ENCODE measurements around the gene DNAJC15.

Gene DNAJC15

DNA sequence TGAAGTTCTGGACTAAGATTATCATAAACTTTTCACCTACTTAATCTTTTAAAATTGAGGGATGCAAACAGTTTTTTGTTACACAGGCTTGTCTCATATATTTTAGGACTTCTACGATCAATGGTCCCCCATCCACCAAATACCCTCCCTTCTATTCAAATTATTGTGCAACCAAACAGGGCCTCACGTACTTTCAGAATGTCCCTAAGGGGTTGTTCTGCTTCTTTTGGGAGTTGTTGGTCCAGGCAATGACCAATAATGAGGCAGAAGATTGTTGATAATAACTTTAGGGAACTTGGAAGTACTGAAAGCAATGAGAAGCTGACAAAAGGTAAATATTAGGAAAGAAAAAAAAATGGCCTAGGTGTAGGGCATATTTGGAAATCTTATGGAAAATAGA lies 2.9 kb downstream of the DNAJC15 start:
- H3K36me3 ChIP-seq (replicated peaks in 1 of 2; ENCODE audit: control insufficient read depth in 2 of 2, insufficient read depth in 2 of 2, low read length in 2 of 2), result no peaks in the 10 kb centered on the region
- no peaks in the 10 kb centered on the region for H3K9me3 ChIP-seq (replicated peaks in 1 of 2; ENCODE audit: control insufficient read depth in 2 of 2, insufficient read depth in 1 of 2, low read depth in 1 of 2, low read length in 2 of 2)
- H3K23ac ChIP-seq (ENCODE audit: low read depth, low read length, poor library complexity), result no peak overlapping the region
- no peak overlapping the region for H4K91ac ChIP-seq (ENCODE audit: low read depth, low read length, poor library complexity)
- H3K4me2 ChIP-seq (ENCODE audit: insufficient read depth, low read length, poor library complexity, severe bottlenecking), result no peak overlapping the region
- WGBS, 2 donors (ENCODE audit: extremely low coverage in 2 of 2, insufficient read length in 2 of 2, insufficient replicate concordance in 1 of 2), result no CpG with 5 or more reads among the region's 2 CpGs
- H3K4me1 ChIP-seq (ENCODE audit: control insufficient read depth in 2 of 2, insufficient read depth in 1 of 2, low read depth in 1 of 2, low read length in 2 of 2), result no peaks in the 10 kb centered on the region
- H2BK120ac ChIP-seq (ENCODE audit: low read depth, low read length), result no peak overlapping the region
- no peak overlapping the region for H4K8ac ChIP-seq (ENCODE audit: low read depth, low read length)
- no peak overlapping the region for H3K4ac ChIP-seq (ENCODE audit: low read length)
- H2AK5ac ChIP-seq (ENCODE audit: low read depth, low read length), result no peak overlapping the region
- no peak overlapping the region for H2BK5ac ChIP-seq (ENCODE audit: low read length)
- H2BK15ac ChIP-seq (ENCODE audit: low read length), result no peak overlapping the region
- H3K27me3 ChIP-seq (ENCODE audit: control insufficient read depth in 3 of 3, insufficient read depth in 3 of 3, low read depth in 1 of 3, low read length in 3 of 3), result no peaks in the 10 kb centered on the region
- H2BK12ac ChIP-seq (ENCODE audit: low read length), result no peak overlapping the region
- no peak overlapping the region for H3K27ac ChIP-seq (replicated peaks; ENCODE audit: low read length)
- H3K79me1 ChIP-seq (ENCODE audit: low read depth, low read length), result no peaks in the 10 kb centered on the region
- no peak overlapping the region for H3K4me3 ChIP-seq (ENCODE audit: low read length in 2 of 2)
- H3K18ac ChIP-seq (ENCODE audit: low read length), result no peak overlapping the region
- no peak overlapping the region for H2AFZ ChIP-seq (ENCODE audit: low read length)
- DNase-seq (ENCODE audit: low spot score), result no peak
- H3K14ac ChIP-seq (ENCODE audit: low read length), result no peak overlapping the region
- no peak overlapping the region for H3K9ac ChIP-seq (ENCODE audit: low read depth, low read length, poor library complexity)

- no peak overlapping the region for H3K4ac ChIP-seq (ENCODE audit: low read length)
- H3K23ac ChIP-seq (ENCODE audit: low read depth, low read length, poor library complexity), result no peak overlapping the region
- H2BK120ac ChIP-seq (ENCODE audit: low read depth, low read length), result no peak overlapping the region
- H4K8ac ChIP-seq (ENCODE audit: low read depth, low read length), result no peak overlapping the region
- H2BK5ac ChIP-seq (ENCODE audit: low read length), result no peak overlapping the region
- H2BK12ac ChIP-seq (ENCODE audit: low read length), result no peak overlapping the region
- H3K9ac ChIP-seq (ENCODE audit: low read depth, low read length, poor library complexity), result no peak overlapping the region
- no peaks in the 10 kb centered on the region for H3K79me1 ChIP-seq (ENCODE audit: low read depth, low read length)
- no peak overlapping the region for H3K14ac ChIP-seq (ENCODE audit: low read length)
- no peaks in the 10 kb centered on the region for H3K4me1 ChIP-seq (ENCODE audit: control insufficient read depth in 2 of 2, insufficient read depth in 1 of 2, low read depth in 1 of 2, low read length in 2 of 2)
- H3K9me3 ChIP-seq (replicated peaks in 1 of 2; ENCODE audit: control insufficient read depth in 2 of 2, insufficient read depth in 1 of 2, low read depth in 1 of 2, low read length in 2 of 2), result no peaks in the 10 kb centered on the region
- H3K27me3 ChIP-seq (ENCODE audit: control insufficient read depth in 3 of 3, insufficient read depth in 3 of 3, low read depth in 1 of 3, low read length in 3 of 3), result no peaks in the 10 kb centered on the region
- H3K27ac ChIP-seq (replicated peaks; ENCODE audit: low read length), result no peak overlapping the region
- no peak overlapping the region for H3K4me2 ChIP-seq (ENCODE audit: insufficient read depth, low read length, poor library complexity, severe bottlenecking)
- H4K91ac ChIP-seq (ENCODE audit: low read depth, low read length, poor library complexity), result no peak overlapping the region
- no peak for DNase-seq (ENCODE audit: low spot score)
- no peak overlapping the region for H2AK5ac ChIP-seq (ENCODE audit: low read depth, low read length)
- H3K18ac ChIP-seq (ENCODE audit: low read length), result no peak overlapping the region
- H2AFZ ChIP-seq (ENCODE audit: low read length), result no peak overlapping the region
- no peak overlapping the region for H2BK15ac ChIP-seq (ENCODE audit: low read length)
- H3K4me3 ChIP-seq (ENCODE audit: low read length in 2 of 2), result no peak overlapping the region
- WGBS, 2 donors (ENCODE audit: extremely low coverage in 2 of 2, insufficient read length in 2 of 2, insufficient replicate concordance in 1 of 2), result no CpG with 5 or more reads among the region's 4 CpGs
- no peaks in the 10 kb centered on the region for H3K36me3 ChIP-seq (replicated peaks in 1 of 2; ENCODE audit: control insufficient read depth in 2 of 2, insufficient read depth in 2 of 2, low read length in 2 of 2)
Observed at GRCh38 chr13:43030548-43030947, 7.2 kb downstream of the DNAJC15 start.

GRCh38 chr13:43031881-43032280 lies 8.5 kb downstream of the DNAJC15 start:
- no peaks in the 10 kb centered on the region for H3K36me3 ChIP-seq (replicated peaks in 1 of 2; ENCODE audit: control insufficient read depth in 2 of 2, insufficient read depth in 2 of 2, low read length in 2 of 2)
- no peak overlapping the region for H3K27ac ChIP-seq (replicated peaks; ENCODE audit: low read length)
- no peak overlapping the region for H3K4me2 ChIP-seq (ENCODE audit: insufficient read depth, low read length, poor library complexity, severe bottlenecking)
- no peak overlapping the region for H2BK120ac ChIP-seq (ENCODE audit: low read depth, low read length)
- H2BK5ac ChIP-seq (ENCODE audit: low read length), result no peak overlapping the region
- no peaks in the 10 kb centered on the region for H3K79me1 ChIP-seq (ENCODE audit: low read depth, low read length)
- no peak overlapping the region for H3K4ac ChIP-seq (ENCODE audit: low read length)
- H3K18ac ChIP-seq (ENCODE audit: low read length), result no peak overlapping the region
- no peak overlapping the region for H3K9ac ChIP-seq (ENCODE audit: low read depth, low read length, poor library complexity)
- no peaks in the 10 kb centered on the region for H3K4me1 ChIP-seq (ENCODE audit: control insufficient read depth in 2 of 2, insufficient read depth in 1 of 2, low read depth in 1 of 2, low read length in 2 of 2)
- H3K4me3 ChIP-seq (ENCODE audit: low read length in 2 of 2), result no peak overlapping the region
- WGBS, 2 donors (ENCODE audit: extremely low coverage in 2 of 2, insufficient read length in 2 of 2, insufficient replicate concordance in 1 of 2), result no CpG with 5 or more reads among the region's 4 CpGs
- no peak overlapping the region for H2AFZ ChIP-seq (ENCODE audit: low read length)
- no peak overlapping the region for H2AK5ac ChIP-seq (ENCODE audit: low read depth, low read length)
- no peak overlapping the region for H4K8ac ChIP-seq (ENCODE audit: low read depth, low read length)
- no peak for DNase-seq (ENCODE audit: low spot score)
- no peak overlapping the region for H4K91ac ChIP-seq (ENCODE audit: low read depth, low read length, poor library complexity)
- H2BK15ac ChIP-seq (ENCODE audit: low read length), result no peak overlapping the region
- no peak overlapping the region for H3K23ac ChIP-seq (ENCODE audit: low read depth, low read length, poor library complexity)
- H3K14ac ChIP-seq (ENCODE audit: low read length), result no peak overlapping the region
- H3K27me3 ChIP-seq (ENCODE audit: control insufficient read depth in 3 of 3, insufficient read depth in 3 of 3, low read depth in 1 of 3, low read length in 3 of 3), result no peaks in the 10 kb centered on the region
- no peaks in the 10 kb centered on the region for H3K9me3 ChIP-seq (replicated peaks in 1 of 2; ENCODE audit: control insufficient read depth in 2 of 2, insufficient read depth in 1 of 2, low read depth in 1 of 2, low read length in 2 of 2)
- no peak overlapping the region for H2BK12ac ChIP-seq (ENCODE audit: low read length)

- WGBS, 2 donors (ENCODE audit: extremely low coverage in 2 of 2, insufficient read length in 2 of 2, insufficient replicate concordance in 1 of 2), result no CpG with 5 or more reads among the region's 3 CpGs
- no peak overlapping the region for H3K9ac ChIP-seq (ENCODE audit: low read depth, low read length, poor library complexity)
- no peak overlapping the region for H2BK120ac ChIP-seq (ENCODE audit: low read depth, low read length)
Observed at GRCh38 chr13:43033038-43033437, 9.7 kb downstream of the DNAJC15 start.

More at GRCh38 chr13:43033038-43033437, 9.7 kb downstream of the DNAJC15 start:
- Histone ChIP-seq H2AK5ac (ENCODE audit: low read depth, low read length) (no peak overlapping the region), H2BK15ac (ENCODE audit: low read length) (no peak overlapping the region), H4K8ac (ENCODE audit: low read depth, low read length) (no peak overlapping the region), H3K4me1 (ENCODE audit: control insufficient read depth in 2 of 2, insufficient read depth in 1 of 2, low read depth in 1 of 2, low read length in 2 of 2) (no peaks in the 10 kb centered on the region), H3K4ac (ENCODE audit: low read length) (no peak overlapping the region), H3K18ac (ENCODE audit: low read length) (no peak overlapping the region), H3K4me2 (ENCODE audit: insufficient read depth, low read length, poor library complexity, severe bottlenecking) (no peak overlapping the region), H3K4me3 (ENCODE audit: low read length in 2 of 2) (no peak overlapping the region), H2BK5ac (ENCODE audit: low read length) (no peak overlapping the region), H3K27me3 (ENCODE audit: control insufficient read depth in 3 of 3, insufficient read depth in 3 of 3, low read depth in 1 of 3, low read length in 3 of 3) (no peaks in the 10 kb centered on the region), H3K27ac (replicated peaks; ENCODE audit: low read length) (no peak overlapping the region), H3K9me3 (replicated peaks in 1 of 2; ENCODE audit: control insufficient read depth in 2 of 2, insufficient read depth in 1 of 2, low read depth in 1 of 2, low read length in 2 of 2) (no peaks in the 10 kb centered on the region), H3K23ac (ENCODE audit: low read depth, low read length, poor library complexity) (no peak overlapping the region), H4K91ac (ENCODE audit: low read depth, low read length, poor library complexity) (no peak overlapping the region), H3K79me1 (ENCODE audit: low read depth, low read length) (no peaks in the 10 kb centered on the region), H3K14ac (ENCODE audit: low read length) (no peak overlapping the region), H2AFZ (ENCODE audit: low read length) (no peak overlapping the region), H3K36me3 (replicated peaks in 1 of 2; ENCODE audit: control insufficient read depth in 2 of 2, insufficient read depth in 2 of 2, low read length in 2 of 2) (no peaks in the 10 kb centered on the region), H2BK12ac (ENCODE audit: low read length) (no peak overlapping the region)
- no peak for DNase-seq (ENCODE audit: low spot score)

All from neuronal stem cell (in vitro differentiated cells).